Lower leg skin (tissue), 4 donors: ENCODE results near the gene SAMD8. TPM values are rescaled to one million over a fixed set of nuclear protein-coding genes. Genes with fewer than 3 reads are reported as not detected.

Source experiments
- DNase-seq, 2 donors: peaks; one replicate each; pipeline ENCODE4 v3.0.0-alpha.2; 2019; ENCODE audit warnings: low spot score in 2 of 2
- H3K4me3 ChIP-seq: fragments of 200-600 bp; sonication (generic); 2 replicates; pipeline ENCODE4 v1.5.1; 2017; ENCODE audit warnings: mild to moderate bottlenecking, low read depth; ENCODE audit not compliant: poor library complexity, severe bottlenecking
- CTCF ChIP-seq, 3 donors: fragments of 450-650 bp; IDR thresholded peaks; one replicate each; pipeline ENCODE4 v1.5.1; 2016; ENCODE audit warnings: antibody characterized with exemption in 3 of 3, mild to moderate bottlenecking in 3 of 3, moderate library complexity in 2 of 3
- POLR2A ChIP-seq, 2 donors: fragments of 450-650 bp; IDR thresholded peaks; one replicate each; pipeline ENCODE4 v1.6.1; 2016 to 2017; ENCODE audit warnings: antibody characterized with exemption in 2 of 2, mild to moderate bottlenecking in 1 of 2, moderate library complexity in 1 of 2
- WGBS, 2 donors: methylation state at CpG; one replicate each; pipeline ENCODE4 v1.1.5; 2018; 5-methylcytosine and 5-hydroxymethylcytosine counted together
- intact Hi-C: fragments of 100-400 bp; cut with DNase I; formaldehyde crosslinking; loops from one replicate; pipeline ENCODE4 v1.15.0; 2023; ENCODE audit warnings: low total_unique reads
- total RNA-seq, 4 donors: library from RNA; depleted of rRNA; stranded (reverse); fragments of >200 nt; gene quantifications; one replicate each; pipeline ENCODE4 v1.1.0, GENCODE V29; 2016

The SAMD8 gene
- total RNA-seq, 4 donors from 2014 or later, result 17.4 to 26.4 (median 23.2) TPM

- no peak for DNase-seq
- TF ChIP-seq CTCF (IDR thresholded peaks at IDR 0.05), result no peak
- 26 to 52% methylated on average over 2 of the region's 2 CpGs for WGBS, 2 donors
- intact Hi-C loops, result no loop called here
- H3K4me3 ChIP-seq, result no peak overlapping the region
These were observed 114.6 kb downstream of the SAMD8 start for GRCh38 chr10:75226095-75226494.

GRCh38 chr10:75226656-75227055 lies 115.2 kb downstream of the SAMD8 start:
- intact Hi-C loops, result no loop called here
- TF ChIP-seq POLR2A (IDR thresholded peaks at IDR 0.05), result no peak
- TF ChIP-seq CTCF (IDR thresholded peaks at IDR 0.05), result no peak
- DNase-seq, result peak in 1 of 2 donors; percentile 20
- WGBS, 2 donors, result 66 to 72% methylated on average over 5 of the region's 5 CpGs
- H3K4me3 ChIP-seq, result no peak overlapping the region

- H3K4me3 ChIP-seq, result no peak overlapping the region
- no peak for TF ChIP-seq CTCF (IDR thresholded peaks at IDR 0.05)
- no peak for TF ChIP-seq POLR2A (IDR thresholded peaks at IDR 0.05)
- intact Hi-C loops, result no loop called here
- peak in 1 of 2 donors; percentile 25 for DNase-seq
- whole genome bisulfite sequencing, 2 donors, result 94 to 100% methylated on average over 3 of the region's 3 CpGs
These were observed 116.8 kb downstream of the SAMD8 start for GRCh38 chr10:75228278-75228677.

- 49 to 55% methylated on average over 4 of the region's 4 CpGs for WGBS, 2 donors
- no peak overlapping the region for H3K4me3 ChIP-seq
- no peak for TF ChIP-seq CTCF (IDR thresholded peaks at IDR 0.05)
- intact Hi-C loops, result no loop called here
- peak in 1 of 2 donors; percentile 34 for DNase-seq
These were observed 117.4 kb downstream of the SAMD8 start for GRCh38 chr10:75228834-75229233.

- H3K4me3 ChIP-seq, result no peak overlapping the region
- WGBS, 2 donors, result 68 to 71% methylated on average over 3 of the region's 3 CpGs
- no peak for DNase-seq
- intact Hi-C loops, result loop anchor here (5.0 kb wide), 1 partner anchor 43 kb away; no protein-coding TSS in a partner anchor
- no peak for TF ChIP-seq POLR2A (IDR thresholded peaks at IDR 0.05)
- no peak for TF ChIP-seq CTCF (IDR thresholded peaks at IDR 0.05)
These were observed 118.5 kb downstream of the SAMD8 start for GRCh38 chr10:75229971-75230370.

GRCh38 chr10:75230600-75231038 lies 119.2 kb downstream of the SAMD8 start:
- peak; percentile 90 to 98 for DNase-seq
- no peak for TF ChIP-seq POLR2A (IDR thresholded peaks at IDR 0.05)
- TF ChIP-seq CTCF (IDR thresholded peaks at IDR 0.05), result peak in 1 of 3 donors; percentile 70
- WGBS, 2 donors, result 25 to 26% methylated on average over 5 of the region's 5 CpGs
- no peak overlapping the region for H3K4me3 ChIP-seq
- intact Hi-C loops, result loop anchor here (5.0 kb wide), 1 partner anchor 43 kb away; no protein-coding TSS in a partner anchor
